Muscle of leg (tissue), 11 donors: ENCODE data around the gene KRT79. TPM values are rescaled to one million over a fixed set of nuclear protein-coding genes. Genes with fewer than 3 reads are reported as not detected.

Experiments used
- DNase-seq: peaks from one replicate; pipeline ENCODE4 v3.0.0; 2013
- H3K27ac ChIP-seq: one replicate; pipeline ENCODE4 v1.5.1; 2013; ENCODE audit warnings: mild to moderate bottlenecking, low read length, control low read depth
- H3K27me3 ChIP-seq: one replicate; pipeline ENCODE4 v1.6.1; 2013; ENCODE audit warnings: low read length; ENCODE audit not compliant: control insufficient read depth, insufficient read depth
- H3K36me3 ChIP-seq: one replicate; pipeline ENCODE4 v1.6.1; 2013; ENCODE audit warnings: low read length; ENCODE audit not compliant: control insufficient read depth, insufficient read depth
- H3K4me1 ChIP-seq: one replicate; pipeline ENCODE4 v1.6.1; 2013; ENCODE audit warnings: low read length; ENCODE audit not compliant: control insufficient read depth, insufficient read depth
- H3K4me3 ChIP-seq: one replicate; pipeline ENCODE4 v1.5.1; 2013; ENCODE audit warnings: low read length, control low read depth
- H3K9me3 ChIP-seq: replicated peaks from 2 replicates; pipeline ENCODE4 v1.6.1; 2013; ENCODE audit warnings: low read depth, low read length; ENCODE audit not compliant: control insufficient read depth
- WGBS: methylation state at CpG from one replicate; pipeline ENCODE4 v1.1.5; 2013; ENCODE audit warnings: missing lambda C conversion rate; ENCODE audit not compliant: insufficient coverage; 5-methylcytosine and 5-hydroxymethylcytosine counted together
- polyA plus RNA-seq, 8 donors: library from polyadenylated mRNA; unstranded; fragments of 120-200 nt; gene quantifications; one replicate each; pipeline versions ENCODE4 v1.2.1 to v1.2.3, GENCODE V29; 2013; ENCODE audit warnings: inconsistent platforms in 1 of 8, low replicate concordance in 1 of 8; ENCODE audit not compliant: insufficient read length in 8 of 8, insufficient read depth in 1 of 8
- total RNA-seq: library from RNA; stranded (reverse); fragments of 120-200 nt; gene quantifications from one replicate; pipeline ENCODE4 v1.2.4, GENCODE V29; 2013

Gene KRT79
- total and polyA plus RNA-seq, 9 donors: not detected

- no peaks in the 10 kb centered on the region for H3K9me3 ChIP-seq
- no peak for DNase-seq
- H3K36me3 ChIP-seq: no peaks in the 10 kb centered on the region
- H3K4me3 ChIP-seq: no peak overlapping the region
- H3K27me3 ChIP-seq: peaks cover 19% of the 10 kb centered on the region
- H3K27ac ChIP-seq: no peak overlapping the region
- no peaks in the 10 kb centered on the region for H3K4me1 ChIP-seq
- 93% methylated on average over 2 of the region's 4 CpGs for WGBS
Measured at GRCh38 chr12:52777566-52777965, 56.5 kb downstream of the KRT79 start.

GRCh38 chr12:52776913-52777395, 57.2 kb downstream of the KRT79 start, which contains the start of gene KRT76:
KRT76 (minus strand) TSS chr12:52777345; CDS start chr12:52777291, 54 bp downstream.
- 67% methylated on average over 5 of the region's 8 CpGs for WGBS
- Histone ChIP-seq H3K36me3 (no peaks in the 10 kb centered on the region), H3K27ac (no peak within 1 kb of the TSS), H3K4me1 (no peaks in the 10 kb centered on the region), H3K4me3 (no peak within 1 kb of the TSS), H3K27me3 (peaks cover 21% of the 10 kb centered on the region), H3K9me3 (no peaks in the 10 kb centered on the region)
- no peak for DNase-seq

- Histone ChIP-seq H3K9me3 (no peaks in the 10 kb centered on the region), H3K27me3 (peaks cover 21% of the 10 kb centered on the region)
- 80% methylated on average over 2 of the region's 5 CpGs for WGBS
Measured at GRCh38 chr12:52776435-52776834, 57.7 kb downstream of the KRT79 start.

GRCh38 chr12:52774629-52775250, 59.4 kb downstream of the KRT79 start:
- Histone ChIP-seq H3K27me3 (peaks cover 16% of the 10 kb centered on the region), H3K4me3 (no peak overlapping the region), H3K36me3 (no peaks in the 10 kb centered on the region), H3K4me1 (no peaks in the 10 kb centered on the region), H3K27ac (no peak overlapping the region), H3K9me3 (no peaks in the 10 kb centered on the region)
- WGBS: 55% methylated on average over 6 of the region's 8 CpGs
- no peak for DNase-seq

More at GRCh38 chr12:52776435-52776834, 57.7 kb downstream of the KRT79 start:
- no peak for DNase-seq
- Histone ChIP-seq H3K4me3 (no peak overlapping the region), H3K36me3 (no peaks in the 10 kb centered on the region), H3K27ac (no peak overlapping the region), H3K4me1 (no peaks in the 10 kb centered on the region)

- no peak overlapping the region for H3K27ac ChIP-seq
- DNase-seq: no peak
- 53% methylated on average over 3 of the region's 3 CpGs for WGBS
- H3K27me3 ChIP-seq: peaks cover 13% of the 10 kb centered on the region
- H3K36me3 ChIP-seq: no peaks in the 10 kb centered on the region
- H3K4me3 ChIP-seq: no peak overlapping the region
- H3K9me3 ChIP-seq: no peaks in the 10 kb centered on the region
- no peaks in the 10 kb centered on the region for H3K4me1 ChIP-seq
Measured at GRCh38 chr12:52772772-52773171, 61.3 kb downstream of the KRT79 start.

- Histone ChIP-seq H3K4me1 (no peaks in the 10 kb centered on the region), H3K9me3 (no peaks in the 10 kb centered on the region), H3K4me3 (no peak overlapping the region), H3K27me3 (peaks cover 12% of the 10 kb centered on the region), H3K36me3 (no peaks in the 10 kb centered on the region), H3K27ac (no peak overlapping the region)
- DNase-seq: no peak
- WGBS: 84% methylated on average over 4 of the region's 4 CpGs
Measured at GRCh38 chr12:52772188-52772587, 61.9 kb downstream of the KRT79 start.

- peak; percentile 4 for DNase-seq
- Histone ChIP-seq H3K9me3 (no peaks in the 10 kb centered on the region), H3K27me3 (peaks cover 10% of the 10 kb centered on the region), H3K4me1 (no peaks in the 10 kb centered on the region), H3K36me3 (no peaks in the 10 kb centered on the region), H3K27ac (no peak overlapping the region), H3K4me3 (no peak overlapping the region)
- 67% methylated on average over 4 of the region's 4 CpGs for WGBS
Measured at GRCh38 chr12:52771505-52771904, 62.6 kb downstream of the KRT79 start.

Other genes starting within 250 kb of the KRT79 start
- gene KRT72, start 232.8 kb downstream of the KRT79 start, total RNA-seq: not detected
- gene KRT72, start 232.8 kb downstream of the KRT79 start, polyA plus RNA-seq: not detected
- 0.09 TPM for gene KRT73, start 215.8 kb downstream of the KRT79 start, total RNA-seq
- gene KRT73, start 215.8 kb downstream of the KRT79 start, polyA plus RNA-seq: under 1 TPM in 1 of 8 donors, not detected in 7; 0.12 TPM
- gene KRT2, start 182.1 kb downstream of the KRT79 start, total RNA-seq: not detected
- gene KRT2, start 182.1 kb downstream of the KRT79 start, polyA plus RNA-seq: under 1 TPM in 2 of 8 donors, not detected in 6; 0.11 to 0.18 TPM
- gene KRT1, start 153.9 kb downstream of the KRT79 start, total RNA-seq: 0.35 TPM
- gene KRT1, start 153.9 kb downstream of the KRT79 start, polyA plus RNA-seq: 100 to 1,000 TPM in 1 of 8 donors, 10 to 100 TPM in 1, 1 to 10 TPM in 4, under 1 TPM in 2; 0.47 to 193 (median 1.9) TPM
- gene KRT77, start 130.8 kb downstream of the KRT79 start, total RNA-seq: not detected
- under 1 TPM in 2 of 8 donors, not detected in 6; 0.08 to 0.61 TPM for gene KRT77, start 130.8 kb downstream of the KRT79 start, polyA plus RNA-seq
- gene KRT76, start 57.0 kb downstream of the KRT79 start, total RNA-seq: not detected
- gene KRT76, start 57.0 kb downstream of the KRT79 start, polyA plus RNA-seq: not detected
- not detected for gene KRT3, start 38.2 kb downstream of the KRT79 start, total RNA-seq
- under 1 TPM in 1 of 8 donors, not detected in 7; 0.13 TPM for gene KRT3, start 38.2 kb downstream of the KRT79 start, polyA plus RNA-seq
- gene KRT4, start 20.2 kb downstream of the KRT79 start, total RNA-seq: 0.04 TPM
- 100 to 1,000 TPM in 1 of 8 donors, 1 to 10 TPM in 1, under 1 TPM in 5, not detected in 1; 0.04 to 178 (median 0.50) TPM for gene KRT4, start 20.2 kb downstream of the KRT79 start, polyA plus RNA-seq
- gene KRT78, start 14.7 kb upstream of the KRT79 start, total RNA-seq: not detected
- gene KRT78, start 14.7 kb upstream of the KRT79 start, polyA plus RNA-seq: 1 to 10 TPM in 1 of 8 donors, under 1 TPM in 2, not detected in 5; 0.05 to 2.8 (median 0.79) TPM
- gene KRT8, start 70.8 kb upstream of the KRT79 start, total RNA-seq: 1.1 TPM
- gene KRT8, start 70.8 kb upstream of the KRT79 start, polyA plus RNA-seq: 10 to 100 TPM in 3 of 8 donors, 1 to 10 TPM in 5; 1.3 to 56.7 (median 4.6) TPM
- 4.3 TPM for gene KRT18, start 114.8 kb upstream of the KRT79 start, total RNA-seq
- 10 to 100 TPM in 3 of 8 donors, 1 to 10 TPM in 5; 3.6 to 39.0 (median 5.2) TPM for gene KRT18, start 114.8 kb upstream of the KRT79 start, polyA plus RNA-seq
- gene EIF4B, start 172.1 kb upstream of the KRT79 start, total RNA-seq: 699 TPM
- 100 to 1,000 TPM; 353 to 473 (median 417) TPM for gene EIF4B, start 172.1 kb upstream of the KRT79 start, polyA plus RNA-seq
- gene TNS2, start 215.8 kb upstream of the KRT79 start, total RNA-seq: 49.3 TPM
- gene TNS2, start 215.8 kb upstream of the KRT79 start, polyA plus RNA-seq: 100 to 1,000 TPM in 3 of 8 donors, 10 to 100 TPM in 5; 66.8 to 119 (median 99.4) TPM
- gene SPRYD3, start 245.1 kb upstream of the KRT79 start, total RNA-seq: 15.2 TPM
- 10 to 100 TPM; 18.2 to 23.6 (median 20.5) TPM for gene SPRYD3, start 245.1 kb upstream of the KRT79 start, polyA plus RNA-seq